CD4-positive, alpha-beta T cell (primary cell): ENCODE results near the gene TMEM100. TPM values are rescaled to one million over a fixed set of nuclear protein-coding genes. Genes with fewer than 3 reads are reported as not detected.

ENCODE experiments used
- ATAC-seq: fragments of 200-7000 bp; cut with Tn5 transposase; one replicate; pipeline ENCODE4 v1.10.0; 2022; ENCODE audit warnings: mild to moderate bottlenecking; ENCODE audit not compliant: poor library complexity
- CTCF ChIA-PET: fragments of 350-600 bp; sonication (Branson Sonifier 250); formaldehyde crosslinking; loops from one replicate; lab custom pipeline; 2021; ENCODE audit warnings: antibody characterized with exemption, inconsistent platforms; lab: Charles Lee
- POLR2A ChIA-PET: fragments of 350-600 bp; sonication (Branson Sonifier 250); formaldehyde crosslinking; loops from one replicate; lab custom pipeline; 2021; ENCODE audit warnings: antibody characterized with exemption, inconsistent platforms; lab: Charles Lee
- DNase-seq, 14 experiments: peaks; one replicate each; pipeline ENCODE4 v3.0.0-alpha.2; 2013 to 2020; ENCODE audit warnings: mixed read lengths in 2 of 14
- H3K27ac ChIP-seq, 2 donors: one replicate each; pipeline versions ENCODE4 v1.5.1 to v1.7.0; 2013; ENCODE audit warnings: low read length in 2 of 2, low read depth in 1 of 2, mild to moderate bottlenecking in 1 of 2
- H3K27me3 ChIP-seq, 2 experiments: 1 replicate in 1 of 2; 2 replicates in 1 of 2; pipeline versions ENCODE4 v1.6.1 to v1.7.0; 2013; ENCODE audit warnings: low read length in 2 of 2, control low read depth in 1 of 2, mild to moderate bottlenecking in 1 of 2, moderate library complexity in 1 of 2; ENCODE audit not compliant: insufficient read depth in 2 of 2, control insufficient read depth in 1 of 2
- H3K36me3 ChIP-seq: one replicate; pipeline ENCODE4 v1.6.1; 2013; ENCODE audit warnings: low read length, control low read depth; ENCODE audit not compliant: insufficient read depth
- H3K4me1 ChIP-seq: one replicate; pipeline ENCODE4 v1.6.1; 2013; ENCODE audit warnings: low read length, control low read depth; ENCODE audit not compliant: insufficient read depth
- H3K4me3 ChIP-seq: one replicate; pipeline ENCODE4 v1.5.1; 2013; ENCODE audit warnings: mild to moderate bottlenecking, low read length, moderate library complexity
- H3K9me3 ChIP-seq, 2 experiments: 1 replicate in 1 of 2; 2 replicates in 1 of 2; pipeline versions ENCODE4 v1.6.1 to v1.7.0; 2013; ENCODE audit warnings: low read length in 2 of 2, mild to moderate bottlenecking in 2 of 2, control low read depth in 1 of 2, moderate library complexity in 1 of 2; ENCODE audit not compliant: control insufficient read depth in 1 of 2, insufficient read depth in 1 of 2
- H3K27ac Mint-ChIP-seq: one replicate; pipeline ENCODE4 v1.8.0; 2020; ENCODE audit warnings: mixed read lengths
- H3K27me3 Mint-ChIP-seq: one replicate; pipeline ENCODE4 v1.8.0; 2021; ENCODE audit warnings: mixed read lengths
- H3K36me3 Mint-ChIP-seq: one replicate; pipeline ENCODE4 v1.8.0; 2021; ENCODE audit warnings: low read depth, mixed read lengths
- H3K4me1 Mint-ChIP-seq: one replicate; pipeline ENCODE4 v1.8.0; 2021; ENCODE audit warnings: low read depth, mixed read lengths
- H3K4me3 Mint-ChIP-seq: one replicate; pipeline ENCODE4 v1.8.0; 2020; ENCODE audit warnings: mild to moderate bottlenecking, mixed read lengths
- H3K9me3 Mint-ChIP-seq: one replicate; pipeline ENCODE4 v1.8.0; 2020; ENCODE audit warnings: mixed read lengths
- CTCF ChIP-seq: fragments of 200-600 bp; IDR thresholded peaks from one replicate; pipeline ENCODE4 v1.8.0; 2022; ENCODE audit warnings: antibody characterized with exemption, mild to moderate bottlenecking
- intact Hi-C, 2 experiments: fragments of 100-400 bp; cut with DNase I in 1 of 2; cut with micrococcal nuclease in 1 of 2; formaldehyde crosslinking; loops; one replicate each; pipeline versions ENCODE4 v1.15.1 to v1.9.0; 2023 to 2025; cut with DNase I, micrococcal nuclease
- total RNA-seq, 174 experiments: library from RNA in 2 of 174; stranded (reverse) in 2 of 174; gene quantifications; one replicate each; pipeline ENCODE4 v1.2.3 and lab custom pipeline; 2021 to 2026

TMEM100 gene
- total RNA-seq, 2 experiments from 2014 or later: not detected

GRCh38 chr17:55729484-55729883, 6.8 kb upstream of the TMEM100 start:
- Mint-ChIP-seq H3K4me1 (no peaks in the 10 kb centered on the region), H3K27me3 (peaks cover 38% of the 10 kb centered on the region), H3K27ac (no peak overlapping the region), H3K4me3 (no peak overlapping the region), H3K9me3 (no peaks in the 10 kb centered on the region), H3K36me3 (no peaks in the 10 kb centered on the region)
- DNase-seq: no peak
- no peak overlapping the region for H3K27ac ChIP-seq
- TF ChIP-seq CTCF: no peak
- H3K36me3 ChIP-seq: no peaks in the 10 kb centered on the region
- no peaks in the 10 kb centered on the region for H3K9me3 ChIP-seq
- intact Hi-C loops: no loop called here
- no peaks in the 10 kb centered on the region for H3K4me1 ChIP-seq
- POLR2A ChIA-PET: no interaction called here
- ATAC-seq: no peak
- no peak overlapping the region for H3K4me3 ChIP-seq
- CTCF ChIA-PET: no interaction called here
- peaks cover 9 to 20% of the 10 kb centered on the region in 2 experiments for H3K27me3 ChIP-seq

GRCh38 chr17:55728833-55729232, 6.2 kb upstream of the TMEM100 start:
- ChIA-PET POLR2A (no interaction called here), CTCF (no interaction called here)
- H3K36me3 ChIP-seq: no peaks in the 10 kb centered on the region
- H3K9me3 ChIP-seq: no peaks in the 10 kb centered on the region
- no peaks in the 10 kb centered on the region for H3K4me1 Mint-ChIP-seq
- H3K27ac Mint-ChIP-seq: no peak overlapping the region
- H3K9me3 Mint-ChIP-seq: no peaks in the 10 kb centered on the region
- no peaks in the 10 kb centered on the region for H3K36me3 Mint-ChIP-seq
- H3K4me1 ChIP-seq: no peaks in the 10 kb centered on the region
- no peak overlapping the region for H3K4me3 ChIP-seq
- TF ChIP-seq CTCF: no peak
- H3K27me3 Mint-ChIP-seq: peaks cover 42% of the 10 kb centered on the region
- DNase-seq (no peak), ATAC-seq (no peak)
- intact Hi-C loops: no loop called here
- peaks cover 9 to 22% of the 10 kb centered on the region in 2 experiments for H3K27me3 ChIP-seq
- H3K4me3 Mint-ChIP-seq: no peak overlapping the region
- H3K27ac ChIP-seq: no peak overlapping the region

- no peak for ATAC-seq
- H3K4me1 Mint-ChIP-seq: no peaks in the 10 kb centered on the region
- Histone ChIP-seq H3K27ac (no peak overlapping the region), H3K4me1 (no peaks in the 10 kb centered on the region), H3K27me3 (peaks cover 9 to 24% of the 10 kb centered on the region in 2 experiments), H3K4me3 (no peak overlapping the region), H3K9me3 (no peaks in the 10 kb centered on the region), H3K36me3 (no peaks in the 10 kb centered on the region)
- ChIA-PET CTCF (no interaction called here), POLR2A (no interaction called here)
- H3K4me3 Mint-ChIP-seq: no peak overlapping the region
- no peaks in the 10 kb centered on the region for H3K36me3 Mint-ChIP-seq
- no peak for TF ChIP-seq CTCF
- H3K27ac Mint-ChIP-seq: no peak overlapping the region
- intact Hi-C loops: no loop called here
- DNase-seq: no peak
- H3K27me3 Mint-ChIP-seq: peaks cover 46% of the 10 kb centered on the region
- no peaks in the 10 kb centered on the region for H3K9me3 Mint-ChIP-seq
These were observed 5.7 kb upstream of the TMEM100 start for GRCh38 chr17:55728361-55728760.
